C4-2B (cell line): ENCODE measurements around the gene NEK9.

ENCODE experiments used
- CTCF ChIP-seq: fragments of 450-650 bp; conservative IDR thresholded peaks from 2 replicates; pipeline ENCODE4 v1.5.1; 2017; ENCODE audit warnings: mild to moderate bottlenecking
- ZFX ChIP-seq: fragments of 450-650 bp; IDR thresholded peaks from 2 replicates; pipeline ENCODE4 v1.6.1; 2017

GRCh38 chr14:75063013-75063412 lies 63.8 kb downstream of the NEK9 start:
- TF ChIP-seq CTCF (no peak), ZFX (no peak)
